ENCODE measurements around the gene EIF4A3.

DNA sequence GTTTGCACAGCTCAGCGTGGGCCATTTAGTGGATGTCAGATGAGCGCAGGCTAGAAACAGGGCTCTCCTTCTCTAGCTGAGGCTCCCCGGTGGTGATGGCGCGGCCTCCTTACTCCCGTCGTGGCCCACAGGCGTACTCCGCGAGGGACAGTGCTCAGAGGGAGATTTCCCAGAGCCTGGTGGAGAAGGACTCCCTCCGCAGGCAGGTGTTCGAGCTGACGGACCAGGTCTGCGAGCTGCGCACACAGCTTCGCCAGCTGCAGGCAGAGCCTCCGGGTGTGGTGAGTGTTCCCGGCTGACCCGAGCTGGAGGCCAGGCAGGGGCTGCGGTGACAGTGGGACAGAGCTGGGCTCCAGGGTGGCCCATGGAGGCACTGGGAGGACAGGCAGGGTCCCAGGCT, 44.3 kb upstream of the EIF4A3 start:
- TF ChIP-seq, protein P1, sequence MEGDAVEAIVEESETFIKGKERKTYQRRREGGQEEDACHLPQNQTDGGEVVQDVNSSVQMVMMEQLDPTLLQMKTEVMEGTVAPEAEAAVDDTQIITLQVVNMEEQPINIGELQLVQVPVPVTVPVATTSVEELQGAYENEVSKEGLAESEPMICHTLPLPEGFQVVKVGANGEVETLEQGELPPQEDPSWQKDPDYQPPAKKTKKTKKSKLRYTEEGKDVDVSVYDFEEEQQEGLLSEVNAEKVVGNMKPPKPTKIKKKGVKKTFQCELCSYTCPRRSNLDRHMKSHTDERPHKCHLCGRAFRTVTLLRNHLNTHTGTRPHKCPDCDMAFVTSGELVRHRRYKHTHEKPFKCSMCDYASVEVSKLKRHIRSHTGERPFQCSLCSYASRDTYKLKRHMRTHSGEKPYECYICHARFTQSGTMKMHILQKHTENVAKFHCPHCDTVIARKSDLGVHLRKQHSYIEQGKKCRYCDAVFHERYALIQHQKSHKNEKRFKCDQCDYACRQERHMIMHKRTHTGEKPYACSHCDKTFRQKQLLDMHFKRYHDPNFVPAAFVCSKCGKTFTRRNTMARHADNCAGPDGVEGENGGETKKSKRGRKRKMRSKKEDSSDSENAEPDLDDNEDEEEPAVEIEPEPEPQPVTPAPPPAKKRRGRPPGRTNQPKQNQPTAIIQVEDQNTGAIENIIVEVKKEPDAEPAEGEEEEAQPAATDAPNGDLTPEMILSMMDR (IDR thresholded peaks at IDR 0.05; ENCODE audit: insufficient read depth, low read depth, low read length): no peak
- no peak for TF ChIP-seq EZH2 (IDR thresholded peaks at IDR 0.05; ENCODE audit: insufficient read depth, low read length)
